Dermis blood vessel endothelial cell (primary cell): ENCODE measurements around the gene ACTN2. TPM values are rescaled to one million over a fixed set of nuclear protein-coding genes. Genes with fewer than 3 reads are reported as not detected.

ENCODE experiments used
- DNase-seq: peaks from one replicate; pipeline ENCODE4 v3.0.0; 2010
- total RNA-seq: library from RNA; depleted of rRNA; stranded (reverse); fragments of >200 nt; gene quantifications from 2 replicates; pipeline ENCODE4 v1.2.3, GENCODE V29; 2014

The ACTN2 gene
- total RNA-seq, 1 donor from 2014 or later: not detected

DNA sequence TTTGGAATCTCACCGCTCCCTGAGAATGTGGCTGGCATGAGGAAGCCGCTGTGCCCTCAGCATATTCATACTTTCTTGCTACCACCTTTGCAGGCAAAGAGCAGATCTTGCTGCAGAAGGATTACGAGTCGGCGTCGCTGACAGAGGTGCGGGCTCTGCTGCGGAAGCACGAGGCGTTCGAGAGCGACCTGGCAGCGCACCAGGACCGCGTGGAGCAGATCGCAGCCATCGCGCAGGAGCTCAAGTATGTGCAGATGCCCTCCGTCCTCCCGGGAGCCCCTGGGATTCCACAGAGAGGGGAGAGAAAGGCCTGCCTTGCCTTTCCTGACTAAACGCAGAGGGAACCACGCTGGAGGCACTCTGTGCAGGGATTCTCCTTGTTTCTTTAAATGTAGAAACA is 58.2 kb downstream of the ACTN2 start:
- no peak for DNase-seq

DNA sequence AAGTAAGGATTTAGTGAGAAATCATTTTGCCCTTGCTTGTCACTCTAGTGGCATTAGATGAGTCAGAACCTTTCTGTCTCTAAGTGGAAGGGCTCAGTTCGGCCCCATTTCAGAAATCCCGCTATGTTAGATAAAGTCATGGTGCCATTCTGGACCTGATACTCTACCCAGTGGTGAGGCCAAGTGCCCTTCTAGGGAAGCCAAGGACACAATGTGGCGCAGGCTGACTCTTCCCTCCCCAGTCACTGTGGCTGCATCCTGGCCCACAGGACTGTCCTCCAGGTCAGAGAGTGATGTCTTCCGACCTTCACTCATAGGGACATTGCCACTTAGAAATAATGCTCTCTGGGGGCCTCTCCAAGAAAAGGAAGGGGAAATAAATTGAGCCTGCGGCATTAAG is 60.5 kb downstream of the ACTN2 start:
- DNase-seq: no peak

GRCh38 chr1:236747311-236747985 is 61.1 kb downstream of the ACTN2 start:
- no peak for DNase-seq

DNA sequence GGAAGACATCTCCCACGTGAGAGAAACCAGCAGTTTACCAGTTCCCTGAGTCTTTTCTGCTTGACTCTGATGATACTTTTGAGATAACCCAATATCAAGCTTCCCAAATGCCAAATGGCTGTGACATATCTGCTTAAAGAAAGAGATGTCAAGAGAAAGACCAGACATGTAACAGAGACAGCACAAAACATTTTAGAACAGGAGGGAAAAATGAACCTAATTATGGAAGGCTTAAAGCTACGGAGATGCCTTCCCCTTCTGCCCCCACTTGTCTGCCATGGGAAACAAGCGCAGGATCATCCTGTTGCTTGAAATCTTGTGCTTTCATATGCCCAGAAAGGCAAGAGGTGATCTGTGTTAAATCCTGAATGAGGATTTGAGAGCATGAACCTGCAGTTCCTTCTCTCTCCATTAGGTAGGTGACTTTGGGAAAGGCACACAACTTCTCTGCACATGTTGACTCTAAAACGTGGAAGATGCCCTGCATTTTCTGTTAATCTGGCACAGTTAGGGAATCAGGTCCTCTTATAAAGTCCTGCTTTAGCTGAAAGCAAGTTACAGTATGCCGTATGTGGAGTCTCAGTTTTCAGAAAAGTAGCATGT is 62.1 kb downstream of the ACTN2 start:
- DNase-seq: no peak

- no peak for DNase-seq
Measured at GRCh38 chr1:236750928-236751327, 64.6 kb downstream of the ACTN2 start.

DNA sequence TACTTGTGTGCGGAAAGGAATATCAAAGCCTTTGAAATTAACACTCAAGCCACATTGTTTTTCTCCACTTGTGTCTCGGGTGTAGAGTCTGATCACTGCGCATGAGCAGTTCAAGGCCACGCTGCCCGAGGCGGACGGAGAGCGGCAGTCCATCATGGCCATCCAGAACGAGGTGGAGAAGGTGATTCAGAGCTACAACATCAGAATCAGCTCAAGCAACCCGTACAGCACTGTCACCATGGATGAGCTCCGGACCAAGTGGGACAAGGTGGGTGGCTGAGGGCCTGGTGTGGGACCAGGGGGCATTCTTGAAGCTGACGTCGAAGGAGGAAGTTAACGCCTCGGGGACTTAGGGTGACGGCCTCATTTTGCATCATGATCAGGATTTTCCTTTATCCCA is 65.1 kb downstream of the ACTN2 start:
- no peak for DNase-seq

DNA sequence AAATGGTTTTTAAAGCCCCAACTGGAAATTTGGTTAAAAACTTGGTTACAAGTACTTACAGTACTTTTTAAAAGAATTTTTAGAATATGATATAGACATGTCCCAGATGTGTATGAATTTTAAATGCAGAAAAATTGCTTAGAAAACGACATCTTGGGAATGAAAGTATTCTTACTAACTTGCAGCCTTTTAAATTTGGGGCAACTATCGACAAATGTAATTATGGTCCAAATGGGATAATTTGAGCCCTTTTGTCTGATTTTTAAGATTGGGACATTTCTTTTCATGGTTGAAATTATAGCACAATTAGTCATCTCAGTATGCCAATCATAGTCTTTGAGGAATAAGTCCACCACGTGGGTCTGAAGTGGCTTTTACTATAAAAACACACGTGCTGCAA is 65.6 kb downstream of the ACTN2 start:
- no peak for DNase-seq

GRCh38 chr1:236753516-236753915 is 67.2 kb downstream of the ACTN2 start:
- DNase-seq: peak; percentile 23

GRCh38 chr1:236753964-236754363 is 67.7 kb downstream of the ACTN2 start:
- DNase-seq: no peak

GRCh38 chr1:236754525-236755210 is 68.4 kb downstream of the ACTN2 start:
- DNase-seq: no peak

GRCh38 chr1:236757640-236758039 is 71.3 kb downstream of the ACTN2 start:
- no peak for DNase-seq

DNA sequence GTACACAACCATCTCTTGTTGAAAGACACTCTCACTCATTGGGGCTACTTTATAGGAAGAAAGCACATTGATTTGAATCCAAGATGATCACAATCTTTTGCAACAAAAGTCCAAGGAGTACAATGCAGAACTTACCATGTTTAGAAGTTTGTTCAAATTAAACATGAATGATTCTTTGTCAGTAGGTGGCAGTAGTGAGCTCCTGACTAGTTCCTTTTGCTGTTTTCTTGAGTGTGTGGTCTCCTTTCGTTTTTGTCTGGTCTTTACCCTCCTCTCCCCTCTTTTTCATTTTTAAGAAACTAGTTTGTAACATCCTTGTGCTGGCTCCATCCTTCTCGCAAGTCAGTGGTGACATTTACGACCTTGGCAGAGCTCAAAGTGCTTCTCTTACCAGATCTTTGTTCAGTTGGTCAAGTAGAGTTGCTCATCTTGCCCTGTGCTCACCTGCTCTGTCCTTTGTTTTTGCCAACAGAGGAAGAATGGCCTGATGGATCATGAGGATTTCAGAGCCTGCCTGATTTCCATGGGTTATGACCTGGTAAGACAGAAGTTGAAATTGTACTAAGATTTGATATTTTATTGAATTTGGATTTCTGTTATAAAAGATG is 73.1 kb downstream of the ACTN2 start:
- DNase-seq: peak; percentile 70

DNA sequence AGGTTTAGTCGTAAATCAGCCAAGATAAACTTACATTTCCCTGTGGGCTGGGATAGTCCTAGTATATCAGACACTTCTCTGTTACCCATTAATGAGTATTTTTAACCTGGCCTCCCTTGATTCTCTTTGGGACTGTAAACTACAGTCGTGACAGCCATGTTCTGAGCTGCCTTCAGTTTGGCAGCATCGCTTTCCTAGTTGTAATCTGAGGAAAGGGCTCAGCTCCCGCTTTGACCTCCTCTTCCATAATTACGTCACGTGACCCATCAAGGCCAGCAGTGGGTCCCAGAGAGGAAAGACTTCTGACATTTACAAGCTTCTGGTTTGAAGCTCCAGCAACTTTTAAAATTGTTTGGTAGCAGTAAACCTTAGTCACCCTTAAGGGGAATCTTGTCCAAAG is 74.2 kb downstream of the ACTN2 start:
- no peak for DNase-seq

DNA sequence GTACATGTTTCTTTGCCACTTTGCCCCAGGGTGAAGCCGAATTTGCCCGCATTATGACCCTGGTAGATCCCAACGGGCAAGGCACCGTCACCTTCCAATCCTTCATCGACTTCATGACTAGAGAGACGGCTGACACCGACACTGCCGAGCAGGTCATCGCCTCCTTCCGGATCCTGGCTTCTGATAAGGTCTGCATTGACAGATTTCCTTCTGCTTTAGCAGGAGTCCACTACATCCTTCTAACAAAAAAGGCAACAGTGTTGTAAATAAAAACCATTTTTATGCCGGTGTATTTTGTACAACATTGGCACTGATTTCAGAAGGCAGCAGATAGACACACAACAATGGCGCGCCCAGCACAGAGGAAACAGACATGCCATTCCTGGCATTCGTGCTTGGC is 74.7 kb downstream of the ACTN2 start:
- no peak for DNase-seq

- no peak for DNase-seq
Measured at GRCh38 chr1:236761397-236762132, 75.3 kb downstream of the ACTN2 start.

- peak; percentile 63 for DNase-seq
Measured at GRCh38 chr1:236762410-236762809, 76.1 kb downstream of the ACTN2 start.

- DNase-seq: no peak
Measured at GRCh38 chr1:236765831-236766230, 79.5 kb downstream of the ACTN2 start.

- no peak for DNase-seq
Measured at GRCh38 chr1:236766506-236766905, 80.2 kb downstream of the ACTN2 start.

GRCh38 chr1:236767276-236767675 is 81.0 kb downstream of the ACTN2 start:
- DNase-seq: no peak

DNA sequence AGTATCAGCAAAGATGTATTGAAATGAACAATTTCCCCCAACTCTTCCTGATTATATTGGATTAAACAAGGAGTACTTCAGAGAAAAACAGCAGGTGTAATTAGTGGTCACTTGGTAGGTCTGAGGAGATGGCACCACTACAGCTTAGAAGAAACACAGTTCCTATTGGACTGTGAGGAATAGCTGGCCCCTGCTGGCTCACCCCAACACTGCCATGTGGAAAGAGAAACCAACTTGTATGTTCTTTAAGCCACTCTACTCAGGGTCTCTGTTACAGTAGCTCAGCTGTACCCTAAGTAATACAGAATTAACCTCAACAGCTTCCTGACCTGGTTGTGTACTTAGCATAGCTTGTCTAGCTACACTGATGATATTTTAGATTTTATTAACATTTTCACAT is 82.3 kb downstream of the ACTN2 start:
- DNase-seq: no peak

DNA sequence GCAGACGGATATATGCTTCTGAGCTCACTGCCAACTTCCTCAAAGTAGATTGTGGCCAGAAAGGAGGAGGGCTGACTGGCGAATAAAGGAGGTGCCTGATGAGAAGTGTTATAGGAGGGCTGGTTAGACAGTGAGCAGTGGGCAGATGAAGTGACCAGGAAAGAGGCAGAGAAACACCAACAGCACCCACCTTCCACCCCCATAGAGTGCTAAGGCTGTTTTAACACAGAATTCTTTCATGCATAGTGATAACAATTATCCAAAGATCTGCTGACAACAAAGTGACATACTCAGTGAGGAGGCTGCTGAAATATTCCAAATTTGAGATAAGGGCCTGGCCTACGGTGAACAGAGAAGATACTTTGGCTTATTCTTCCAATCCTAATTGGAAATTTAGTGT is 87.6 kb downstream of the ACTN2 start:
- no peak for DNase-seq

GRCh38 chr1:236774926-236775325 is 88.6 kb downstream of the ACTN2 start:
- peak; percentile 66 for DNase-seq

- no peak for DNase-seq
Measured at GRCh38 chr1:236779312-236779711, 93.0 kb downstream of the ACTN2 start.
